Nephron (organoid): Measurements from ENCODE around the gene MOV10L1.

Experiments
- H3K27ac Mint-ChIP-seq, 3 experiments: 2 replicates each; pipeline ENCODE4 v1.8.0; 2020; ENCODE audit warnings: mixed read lengths in 3 of 3, mild to moderate bottlenecking in 2 of 3, moderate library complexity in 1 of 3
- H3K27me3 Mint-ChIP-seq: 2 replicates; pipeline ENCODE4 v1.8.0; 2021; ENCODE audit warnings: low read depth, mild to moderate bottlenecking, moderate library complexity, mixed read lengths
- H3K36me3 Mint-ChIP-seq: 2 replicates; pipeline ENCODE4 v1.8.0; 2020; ENCODE audit warnings: low read depth, mixed read lengths
- H3K4me1 Mint-ChIP-seq: 2 replicates; pipeline ENCODE4 v1.8.0; 2020; ENCODE audit warnings: mixed read lengths
- H3K4me3 Mint-ChIP-seq, 3 experiments: 2 replicates each; pipeline ENCODE4 v1.8.0; 2020; ENCODE audit warnings: mild to moderate bottlenecking in 3 of 3, mixed read lengths in 3 of 3, moderate library complexity in 2 of 3
- H3K9me3 Mint-ChIP-seq: 2 replicates; pipeline ENCODE4 v1.8.0; 2020; ENCODE audit warnings: mixed read lengths
- TF ChIP-seq, protein P1 (sequence below), 3 experiments: fragments of 200-600 bp; sonication (generic); IDR thresholded peaks; one replicate each; pipeline ENCODE4 v1.5.0; 2021; ENCODE audit warnings: antibody characterized with exemption in 3 of 3; ENCODE audit not compliant: unreplicated experiment in 3 of 3

Gene MOV10L1

DNA sequence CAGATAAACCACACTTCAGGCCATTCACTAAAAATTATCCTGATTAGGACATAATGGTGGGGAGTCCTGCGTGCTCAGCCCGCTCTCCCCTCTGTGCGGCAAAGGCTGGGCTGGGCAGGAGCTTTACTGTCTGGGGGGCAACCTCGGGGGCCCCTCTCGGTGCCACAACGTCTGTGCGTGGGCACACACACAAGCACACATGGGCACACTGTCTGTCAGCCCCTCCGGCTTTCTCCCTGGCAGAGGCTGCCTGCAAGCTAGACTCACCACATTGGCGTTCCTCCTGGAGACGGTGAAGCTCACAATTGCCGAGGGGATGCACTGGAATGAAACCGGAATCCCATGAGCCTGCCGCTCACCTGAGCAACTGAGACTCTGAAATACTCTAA, 9.7 kb upstream of the MOV10L1 start:
- H3K9me3 Mint-ChIP-seq = no peaks in the 10 kb centered on the region
- TF ChIP-seq, protein P1, sequence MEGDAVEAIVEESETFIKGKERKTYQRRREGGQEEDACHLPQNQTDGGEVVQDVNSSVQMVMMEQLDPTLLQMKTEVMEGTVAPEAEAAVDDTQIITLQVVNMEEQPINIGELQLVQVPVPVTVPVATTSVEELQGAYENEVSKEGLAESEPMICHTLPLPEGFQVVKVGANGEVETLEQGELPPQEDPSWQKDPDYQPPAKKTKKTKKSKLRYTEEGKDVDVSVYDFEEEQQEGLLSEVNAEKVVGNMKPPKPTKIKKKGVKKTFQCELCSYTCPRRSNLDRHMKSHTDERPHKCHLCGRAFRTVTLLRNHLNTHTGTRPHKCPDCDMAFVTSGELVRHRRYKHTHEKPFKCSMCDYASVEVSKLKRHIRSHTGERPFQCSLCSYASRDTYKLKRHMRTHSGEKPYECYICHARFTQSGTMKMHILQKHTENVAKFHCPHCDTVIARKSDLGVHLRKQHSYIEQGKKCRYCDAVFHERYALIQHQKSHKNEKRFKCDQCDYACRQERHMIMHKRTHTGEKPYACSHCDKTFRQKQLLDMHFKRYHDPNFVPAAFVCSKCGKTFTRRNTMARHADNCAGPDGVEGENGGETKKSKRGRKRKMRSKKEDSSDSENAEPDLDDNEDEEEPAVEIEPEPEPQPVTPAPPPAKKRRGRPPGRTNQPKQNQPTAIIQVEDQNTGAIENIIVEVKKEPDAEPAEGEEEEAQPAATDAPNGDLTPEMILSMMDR (IDR thresholded peaks at IDR 0.05; ENCODE audit: unreplicated experiment in 3 of 3) = no peak

DNA sequence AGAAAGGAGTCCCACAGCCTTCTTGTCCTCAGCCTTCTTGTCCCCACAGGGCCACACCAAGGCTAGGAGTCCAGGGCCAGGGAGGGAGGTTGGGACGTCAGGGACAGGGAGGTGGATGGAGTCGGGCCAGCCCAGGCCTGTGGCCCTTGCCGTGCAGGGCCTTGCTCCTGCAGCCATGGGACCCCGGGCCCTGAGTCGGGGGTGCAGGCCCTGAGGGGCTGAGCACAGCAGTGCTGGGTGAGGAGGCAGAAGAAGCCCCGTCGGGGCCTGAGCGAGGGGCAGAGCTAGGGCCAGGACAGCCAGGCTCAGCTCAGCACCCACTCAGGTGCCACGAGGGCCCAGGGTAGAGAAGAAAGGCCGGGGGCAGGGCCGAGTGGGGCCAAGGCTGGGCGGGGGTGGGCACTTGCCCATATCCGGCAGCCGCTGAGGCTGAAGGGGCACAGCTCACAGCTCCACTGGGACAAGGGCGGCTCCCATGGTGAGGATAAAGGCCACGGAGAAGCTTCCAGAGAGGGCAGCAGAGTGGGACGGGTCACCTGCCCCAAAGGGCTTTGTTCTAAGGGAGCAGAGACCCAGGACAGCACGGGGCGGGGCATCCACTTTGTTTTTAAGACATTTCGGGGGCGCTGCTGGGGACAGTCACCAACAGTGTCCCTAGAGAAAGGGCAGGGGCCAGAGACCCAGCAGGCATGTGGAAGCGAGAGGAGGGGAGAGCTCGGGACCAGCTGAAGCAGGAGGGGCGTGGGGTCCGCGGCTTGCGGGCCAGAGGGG, 8.2 kb upstream of the MOV10L1 start:
- TF ChIP-seq, protein P1 (IDR thresholded peaks at IDR 0.05; ENCODE audit: unreplicated experiment in 3 of 3) = no peak
- Mint-ChIP-seq H3K9me3 (no peaks in the 10 kb centered on the region), H3K36me3 (no peaks in the 10 kb centered on the region), H3K4me1 (peaks cover 12% of the 10 kb centered on the region), H3K27ac (no peak overlapping the region), H3K27me3 (peaks cover 3% of the 10 kb centered on the region), H3K4me3 (no peak overlapping the region)

More for the DNA sequence above, 9.7 kb upstream of the MOV10L1 start:
- Mint-ChIP-seq H3K27ac (no peak overlapping the region), H3K27me3 (peaks cover 3% of the 10 kb centered on the region), H3K36me3 (no peaks in the 10 kb centered on the region), H3K4me1 (peaks cover 7% of the 10 kb centered on the region), H3K4me3 (no peak overlapping the region)

DNA sequence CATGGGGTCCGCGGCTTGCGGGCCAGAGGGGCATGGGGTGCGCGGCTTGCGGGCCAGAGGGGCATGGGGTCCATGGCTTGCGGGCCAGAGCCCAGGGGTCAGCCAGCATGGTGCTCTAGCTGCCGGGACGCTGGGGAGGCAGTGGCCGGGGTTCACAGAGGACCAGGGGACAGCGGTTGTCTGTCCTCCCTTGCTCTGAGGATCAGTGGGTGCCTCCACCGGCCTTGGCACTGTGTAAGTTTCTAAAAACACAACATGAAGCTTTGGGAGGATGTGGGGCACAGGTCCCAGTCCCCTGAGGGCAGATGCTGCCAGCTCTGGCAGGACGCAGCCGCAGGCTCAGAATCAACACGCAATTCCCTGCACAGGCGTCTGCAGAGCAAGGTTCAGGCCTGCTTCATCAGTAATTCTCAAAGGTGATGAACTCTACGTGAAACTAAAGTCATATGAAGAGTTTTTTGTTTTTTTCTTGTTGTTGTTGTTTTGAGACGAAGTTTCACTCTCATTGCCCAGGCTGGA, 7.5 kb upstream of the MOV10L1 start:
- no peaks in the 10 kb centered on the region for H3K9me3 Mint-ChIP-seq
- no peak overlapping the region for H3K27ac Mint-ChIP-seq
- TF ChIP-seq, protein P1 (IDR thresholded peaks at IDR 0.05; ENCODE audit: unreplicated experiment in 3 of 3) = no peak
- H3K36me3 Mint-ChIP-seq = no peaks in the 10 kb centered on the region
- peaks cover 12% of the 10 kb centered on the region for H3K4me1 Mint-ChIP-seq
- no peak overlapping the region for H3K4me3 Mint-ChIP-seq
- H3K27me3 Mint-ChIP-seq = peaks cover 3% of the 10 kb centered on the region

DNA sequence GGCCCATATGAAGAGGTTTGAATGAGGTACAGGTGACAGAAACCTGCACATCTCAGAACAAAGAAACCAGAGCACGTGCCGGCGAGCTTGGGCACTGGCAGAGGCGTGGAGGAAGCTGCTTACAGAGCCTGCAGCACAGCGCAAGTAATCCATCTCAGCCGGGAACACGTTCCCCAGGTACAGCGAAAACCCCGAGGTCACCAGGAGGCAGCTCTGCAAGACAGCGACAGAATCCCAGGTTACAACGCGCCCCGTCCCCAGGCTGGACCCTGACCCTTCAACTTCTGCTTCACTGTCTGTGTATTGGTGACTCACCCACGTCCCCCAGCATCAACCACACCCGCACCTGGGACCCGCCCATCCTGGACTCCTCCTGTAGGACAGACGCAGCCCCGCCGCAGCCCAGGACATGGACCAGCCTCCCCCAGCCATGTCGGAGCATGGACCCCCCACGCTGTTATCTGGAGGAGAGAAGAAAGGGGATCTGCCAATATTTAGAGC, 6.8 kb upstream of the MOV10L1 start:
- Mint-ChIP-seq H3K27me3 (peaks cover 7% of the 10 kb centered on the region), H3K4me3 (no peak overlapping the region), H3K27ac (no peak overlapping the region), H3K36me3 (no peaks in the 10 kb centered on the region), H3K9me3 (no peaks in the 10 kb centered on the region), H3K4me1 (peaks cover 12% of the 10 kb centered on the region)
- TF ChIP-seq, protein P1 (IDR thresholded peaks at IDR 0.05; ENCODE audit: unreplicated experiment in 3 of 3) = no peak

DNA sequence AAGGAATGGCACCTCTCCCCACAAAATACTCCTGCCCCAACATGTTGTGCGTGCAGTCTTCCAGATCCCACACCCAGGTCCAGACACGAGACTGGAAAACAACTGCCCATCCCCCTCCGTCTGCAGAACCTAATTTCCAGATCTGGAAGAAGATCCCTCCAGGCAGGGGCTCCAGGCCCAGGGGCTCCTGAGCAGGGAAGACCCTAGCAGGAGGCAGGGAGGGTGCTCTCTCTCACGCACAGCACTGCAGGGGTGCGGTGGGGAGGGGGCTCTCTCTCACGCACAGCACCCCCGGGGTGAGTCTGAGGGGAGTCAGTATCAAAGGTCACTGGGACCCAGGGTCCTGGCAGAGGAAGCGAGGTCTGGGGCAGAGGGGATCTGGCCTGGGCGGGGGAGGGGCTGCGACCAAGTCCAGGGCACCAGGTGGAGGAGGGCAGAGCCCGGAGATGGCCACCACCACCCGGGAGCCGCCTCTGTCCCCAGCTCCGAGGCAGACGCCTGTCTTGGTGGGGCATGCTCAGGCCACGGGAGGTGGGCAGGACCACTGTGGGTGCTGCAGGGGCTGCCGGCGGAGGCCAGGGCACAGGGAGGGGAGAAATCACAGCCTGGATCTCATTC, 6.2 kb upstream of the MOV10L1 start:
- peaks cover 7% of the 10 kb centered on the region for H3K27me3 Mint-ChIP-seq

More for the DNA sequence above, 6.2 kb upstream of the MOV10L1 start:
- no peak overlapping the region for H3K4me3 Mint-ChIP-seq
- H3K4me1 Mint-ChIP-seq = peaks cover 12% of the 10 kb centered on the region
- no peak overlapping the region for H3K27ac Mint-ChIP-seq
- no peaks in the 10 kb centered on the region for H3K36me3 Mint-ChIP-seq
- TF ChIP-seq, protein P1 (IDR thresholded peaks at IDR 0.05; ENCODE audit: unreplicated experiment in 3 of 3) = no peak
- H3K9me3 Mint-ChIP-seq = no peaks in the 10 kb centered on the region
